ENCODE measurements around the gene BICRA.
"Not testable (repeated sequence)": the region's sequence is repeated elsewhere in the genome, so short reads cannot be mapped to it uniquely, and the experiment has no call there.

The BICRA gene

DNA sequence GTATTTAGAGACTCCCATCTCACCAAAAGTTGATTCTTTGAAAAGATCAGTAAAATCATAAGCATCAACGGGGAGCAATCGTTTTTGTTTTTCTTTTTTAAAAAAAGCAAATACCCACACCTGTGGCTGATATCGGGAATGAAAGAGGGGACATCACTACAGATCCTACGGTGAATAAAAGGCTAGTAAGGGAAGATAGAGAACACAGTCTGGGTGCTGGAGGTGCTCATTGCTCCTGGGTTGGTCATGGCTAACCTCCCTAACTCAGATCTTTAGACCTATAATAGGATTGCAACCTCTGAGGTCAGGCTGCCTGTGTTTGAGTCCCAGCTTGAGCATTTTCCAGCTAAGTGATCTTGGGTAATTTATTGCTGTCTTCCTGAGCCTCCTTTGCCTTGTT, 105.4 kb downstream of the BICRA start:
- no peak for DNase-seq (ENCODE audit: low spot score)
- FAIRE-seq, result no peak

DNA sequence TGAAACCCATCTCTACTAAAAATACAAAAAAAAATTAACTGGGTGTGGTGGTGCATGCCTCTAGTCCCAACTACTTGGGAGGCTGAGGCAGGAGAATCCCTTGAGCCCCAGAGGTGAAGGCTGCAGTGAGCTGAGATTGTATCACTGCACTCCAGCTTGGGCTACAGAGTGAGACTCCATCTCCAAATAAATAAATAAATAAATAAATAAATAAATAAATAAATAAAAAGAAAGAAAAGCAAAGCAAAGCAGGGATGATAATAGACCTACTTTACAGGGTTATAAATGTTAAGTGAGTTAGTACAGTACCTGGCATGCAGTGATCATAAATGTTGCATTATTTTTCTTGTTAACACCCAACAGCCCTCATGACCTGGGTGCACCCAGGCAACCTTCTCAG, 105.9 kb downstream of the BICRA start:
- not testable (repeated sequence) for DNase-seq (ENCODE audit: low spot score); FAIRE-seq

DNA sequence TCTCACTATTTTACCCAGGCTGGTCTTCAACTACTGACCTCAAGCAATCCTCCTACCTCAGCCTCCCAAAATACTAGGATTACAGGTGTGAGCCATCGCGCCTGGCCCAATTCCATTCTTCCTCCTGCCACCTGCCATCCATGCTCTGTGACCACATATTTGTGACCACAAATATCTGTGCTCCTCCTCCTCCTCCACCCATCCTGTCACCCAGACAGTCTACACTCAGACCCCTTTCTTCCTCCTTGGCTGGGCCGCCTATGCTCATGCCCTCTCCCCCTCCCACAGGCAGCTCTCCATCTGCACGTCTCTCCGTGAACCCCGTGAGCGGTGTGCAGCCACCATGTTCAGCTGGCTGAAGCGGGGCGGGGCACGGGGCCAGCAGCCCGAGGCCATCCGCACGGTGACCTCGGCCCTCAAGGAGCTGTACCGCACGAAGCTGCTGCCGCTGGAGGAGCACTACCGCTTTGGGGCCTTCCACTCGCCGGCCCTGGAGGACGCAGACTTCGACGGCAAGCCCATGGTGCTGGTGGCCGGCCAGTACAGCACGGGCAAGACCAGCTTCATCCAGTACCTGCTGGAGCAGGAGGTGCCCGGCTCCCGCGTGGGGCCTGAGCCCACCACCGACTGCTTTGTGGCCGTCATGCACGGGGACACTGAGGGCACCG, 107.5 kb downstream of the BICRA start:
- FAIRE-seq (no peak), DNase-seq (ENCODE audit: low spot score) (no peak)

DNA sequence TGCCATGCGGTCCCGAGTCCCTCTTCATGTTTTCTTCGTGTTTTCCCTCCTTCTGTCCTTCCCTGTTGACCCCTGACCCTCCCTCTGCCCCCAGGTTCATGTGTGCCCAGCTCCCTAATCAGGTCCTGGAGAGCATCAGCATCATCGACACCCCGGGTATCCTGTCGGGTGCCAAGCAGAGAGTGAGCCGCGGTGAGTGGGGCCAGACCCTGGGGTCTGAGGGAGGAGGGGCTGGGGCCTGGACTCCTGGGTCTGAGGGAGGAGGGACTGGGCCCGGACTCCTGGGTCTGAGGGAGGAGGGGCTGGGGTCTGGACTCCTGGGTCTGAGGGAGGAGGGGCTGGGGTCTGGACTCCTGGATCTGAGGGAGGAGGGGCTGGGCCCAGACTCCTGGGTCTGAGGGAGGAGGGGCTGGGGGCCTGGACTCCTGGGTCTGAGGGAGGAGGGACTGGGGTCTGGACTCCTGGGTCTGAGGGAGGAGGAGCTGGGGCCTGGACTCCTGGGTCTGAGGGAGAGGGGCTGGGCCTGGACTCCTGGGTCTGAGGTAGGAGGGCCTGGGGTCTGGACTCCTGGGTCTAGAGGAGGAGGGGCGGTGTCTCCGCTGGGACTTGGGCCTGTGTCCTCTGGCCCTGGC, 109.6 kb downstream of the BICRA start:
- not testable (repeated sequence) for DNase-seq (ENCODE audit: low spot score); FAIRE-seq

- FAIRE-seq (no peak), DNase-seq (ENCODE audit: low spot score) (peak; percentile 52)
These were observed 110.3 kb downstream of the BICRA start for GRCh38 chr19:47719047-47719859.

DNA sequence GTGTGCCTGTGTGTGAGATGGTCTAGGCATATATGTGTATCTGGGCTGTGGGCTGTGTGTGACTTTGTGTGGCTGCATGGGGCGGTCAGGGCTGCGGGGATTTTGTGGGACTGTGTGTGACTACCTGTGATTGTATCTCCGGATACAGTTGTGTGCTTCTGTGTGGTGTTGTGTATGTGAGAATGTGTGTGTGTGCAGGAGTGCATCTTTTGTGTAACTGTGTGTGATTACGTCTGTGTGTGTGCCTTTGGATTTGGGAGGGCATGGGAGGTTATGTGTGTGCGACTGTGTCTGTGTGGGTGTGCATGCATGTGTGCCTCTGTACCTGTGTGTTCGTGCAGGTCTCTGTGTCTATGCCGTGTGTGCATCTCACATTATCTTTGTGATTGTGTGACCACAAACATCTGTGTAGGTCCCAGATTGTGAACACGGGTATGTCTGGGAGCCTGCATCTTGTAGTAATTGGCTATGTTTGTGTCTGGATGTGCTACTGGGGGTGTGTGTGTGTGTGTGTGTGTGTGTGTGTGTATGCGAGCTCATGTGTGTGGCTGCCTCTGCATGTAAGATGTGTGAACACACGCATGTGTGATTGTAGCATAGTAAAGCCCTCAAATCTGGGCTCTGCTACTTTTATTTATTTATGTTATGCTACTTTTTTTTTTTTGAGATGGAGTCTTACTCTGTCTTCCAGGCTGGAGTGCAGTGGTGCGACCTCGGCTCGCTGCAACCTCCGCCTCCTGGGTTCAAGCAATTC, 111.9 kb downstream of the BICRA start:
- FAIRE-seq (no peak), DNase-seq (ENCODE audit: low spot score) (no peak)

DNA sequence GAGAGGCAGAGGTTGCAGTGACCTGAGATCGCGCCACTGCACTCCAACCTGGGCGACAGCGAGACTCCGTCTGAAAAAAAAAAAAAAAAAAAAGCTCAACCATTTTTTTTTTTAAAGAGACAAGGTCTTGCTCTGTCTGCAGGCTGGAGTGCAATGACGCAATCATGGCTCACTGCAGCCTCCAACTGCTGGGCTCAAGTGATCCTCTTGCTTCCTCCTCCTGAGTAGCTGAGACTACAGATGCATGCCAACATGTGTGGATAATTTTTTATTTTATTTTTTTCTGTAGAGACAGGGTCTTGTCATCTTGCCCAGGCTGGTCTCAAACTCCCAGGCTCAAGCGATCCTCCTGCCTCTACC, 114.6 kb downstream of the BICRA start:
- DNase-seq (ENCODE audit: low spot score), result peak; percentile 41
- FAIRE-seq, result no peak

DNA sequence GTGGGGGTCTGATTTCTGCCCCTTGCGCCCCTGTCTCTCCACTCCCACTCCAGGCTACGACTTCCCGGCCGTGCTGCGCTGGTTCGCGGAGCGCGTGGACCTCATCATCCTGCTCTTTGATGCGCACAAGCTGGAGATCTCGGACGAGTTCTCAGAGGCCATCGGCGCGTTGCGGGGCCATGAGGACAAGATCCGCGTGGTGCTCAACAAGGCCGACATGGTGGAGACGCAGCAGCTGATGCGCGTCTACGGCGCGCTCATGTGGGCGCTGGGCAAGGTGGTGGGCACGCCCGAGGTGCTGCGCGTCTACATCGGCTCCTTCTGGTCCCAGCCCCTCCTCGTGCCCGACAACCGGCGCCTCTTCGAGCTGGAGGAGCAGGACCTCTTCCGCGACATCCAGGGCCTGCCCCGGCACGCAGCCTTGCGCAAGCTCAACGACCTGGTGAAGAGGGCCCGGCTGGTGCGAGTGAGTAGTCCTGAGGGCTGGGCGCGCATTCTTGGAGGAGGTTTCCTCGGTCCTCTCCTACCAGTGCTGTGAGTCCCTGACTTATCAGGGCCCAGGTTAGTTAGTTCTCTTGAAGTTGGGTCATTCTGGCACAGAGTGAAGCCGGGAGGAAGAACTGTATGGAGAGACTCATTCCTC, 116.9 kb downstream of the BICRA start:
- FAIRE-seq, result no peak

DNA sequence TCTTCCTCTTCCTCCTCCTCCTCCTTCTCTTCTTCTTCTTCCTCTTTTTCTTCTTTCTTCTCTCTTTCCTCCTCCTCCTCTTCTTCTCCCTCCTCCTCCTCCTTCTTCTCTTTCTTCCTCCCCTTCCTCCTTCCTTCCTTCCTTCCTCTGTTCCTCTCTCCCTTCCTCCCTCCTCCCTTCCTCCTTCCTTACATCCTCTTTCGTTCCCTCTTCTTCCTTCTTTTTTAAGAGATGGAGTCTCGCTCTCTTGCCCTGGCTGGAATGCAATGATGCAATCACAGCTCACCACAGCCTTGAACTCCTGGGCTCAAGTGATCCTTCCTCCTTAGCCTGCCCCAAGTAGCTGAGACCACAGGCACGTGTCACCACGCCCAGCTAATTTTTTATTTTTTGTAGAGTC, 117.5 kb downstream of the BICRA start:
- FAIRE-seq, result no peak
- DNase-seq (ENCODE audit: low spot score), result peak; percentile 21

More for the DNA sequence above, 116.9 kb downstream of the BICRA start:
- no peak for DNase-seq (ENCODE audit: low spot score)

DNA sequence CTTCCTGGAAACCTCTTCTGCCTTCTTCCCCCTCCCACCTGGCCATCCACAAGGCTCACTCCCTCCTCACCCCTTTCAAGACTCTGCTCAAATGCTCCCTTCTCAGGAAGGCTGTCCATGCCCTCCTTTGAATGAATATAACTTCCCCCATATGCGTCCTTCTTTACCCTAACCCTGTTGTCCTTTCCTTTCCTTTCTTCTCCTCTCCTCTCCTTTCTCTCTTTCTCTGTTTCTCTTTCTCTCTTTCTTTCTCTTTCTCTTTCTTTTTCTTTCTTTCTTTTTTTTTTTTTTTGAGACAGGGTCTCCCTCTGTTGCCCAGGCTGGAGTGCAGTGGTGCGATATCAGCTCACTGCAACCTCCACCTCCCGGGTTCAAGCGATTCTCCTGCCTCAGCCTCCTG, 119.4 kb downstream of the BICRA start:
- FAIRE-seq; DNase-seq (ENCODE audit: low spot score): not testable (repeated sequence)

DNA sequence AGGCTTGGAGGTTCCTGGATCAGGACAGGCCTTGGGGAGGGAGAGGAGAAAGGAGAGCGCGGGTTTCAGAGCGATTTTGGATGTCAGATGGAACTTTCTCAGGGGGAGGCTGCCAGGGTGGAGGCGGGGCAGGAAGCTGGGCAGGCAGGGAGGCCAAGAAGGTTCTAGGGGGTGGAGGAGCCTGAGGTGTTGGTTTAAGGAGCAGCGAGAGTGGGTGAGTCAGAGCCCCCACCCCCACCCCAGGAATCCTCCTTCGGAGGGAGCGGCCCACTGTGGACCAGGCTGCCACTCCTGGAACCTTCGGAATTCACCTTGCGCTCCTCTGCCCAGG, 120.5 kb downstream of the BICRA start:
- FAIRE-seq, result no peak
- peak; percentile 55 for DNase-seq (ENCODE audit: low spot score)

DNA sequence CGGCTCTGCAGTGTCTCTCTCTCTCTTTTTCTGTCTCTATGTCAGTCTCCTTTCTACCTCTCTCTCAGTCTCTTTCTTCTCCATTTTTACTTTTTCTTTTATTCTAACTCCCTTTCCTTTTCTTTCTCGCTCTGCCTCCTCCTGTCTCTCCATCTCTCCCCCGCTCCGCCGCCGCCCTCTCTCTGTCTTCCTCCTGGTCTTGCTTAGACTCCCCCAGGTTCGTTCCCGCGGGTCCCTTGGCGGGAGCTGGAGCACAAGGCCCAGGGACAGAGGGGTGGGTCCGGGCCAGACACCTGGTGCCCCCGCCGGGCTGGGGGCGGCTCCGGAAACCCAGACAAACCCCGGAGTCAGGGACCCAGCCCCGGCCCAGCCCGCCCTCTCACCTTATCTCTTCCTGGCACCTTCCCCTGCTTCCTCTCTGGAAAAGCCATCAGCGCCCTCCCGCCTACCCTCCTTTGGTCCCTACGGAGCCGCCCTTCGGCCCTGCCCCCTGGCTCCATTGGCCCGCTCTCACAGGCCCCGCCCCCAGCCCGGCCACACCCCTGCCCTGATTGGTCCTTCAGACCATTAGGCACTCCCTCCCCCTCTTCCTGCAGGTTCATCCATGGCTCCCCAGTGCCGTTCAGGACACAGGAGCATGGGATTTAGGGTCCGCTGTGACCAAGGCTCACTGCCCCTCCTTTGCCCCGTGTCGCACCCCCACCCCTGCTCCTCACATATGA, 121.0 kb downstream of the BICRA start:
- FAIRE-seq (no peak), DNase-seq (ENCODE audit: low spot score) (no peak)

GRCh38 chr19:47730521-47730889, 121.6 kb downstream of the BICRA start:
- DNase-seq (ENCODE audit: low spot score) (no peak), FAIRE-seq (no peak)

DNA sequence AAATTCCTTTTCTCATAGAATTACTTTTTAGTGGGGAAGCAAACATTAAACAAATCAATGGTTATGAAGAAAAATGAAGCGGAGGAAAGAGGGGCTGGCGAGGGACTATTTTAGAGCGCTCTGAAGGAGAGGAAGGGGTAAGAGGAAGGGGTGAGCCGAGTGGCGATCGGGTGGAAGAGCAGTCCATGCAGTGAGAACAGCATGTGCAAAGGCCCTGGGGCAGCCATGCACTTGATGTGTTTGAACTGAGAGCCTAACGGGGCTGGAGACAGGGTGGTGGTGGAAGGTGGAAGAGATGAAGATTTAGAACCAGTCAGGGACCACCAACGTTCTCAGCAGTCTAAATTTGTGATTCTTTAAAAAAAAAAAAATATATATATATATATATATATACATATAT, 122.0 kb downstream of the BICRA start:
- DNase-seq (ENCODE audit: low spot score) (no peak), FAIRE-seq (no peak)

- FAIRE-seq, result no peak
- no peak for DNase-seq (ENCODE audit: low spot score)
These were observed 126.2 kb downstream of the BICRA start for GRCh38 chr19:47735131-47735530.

DNA sequence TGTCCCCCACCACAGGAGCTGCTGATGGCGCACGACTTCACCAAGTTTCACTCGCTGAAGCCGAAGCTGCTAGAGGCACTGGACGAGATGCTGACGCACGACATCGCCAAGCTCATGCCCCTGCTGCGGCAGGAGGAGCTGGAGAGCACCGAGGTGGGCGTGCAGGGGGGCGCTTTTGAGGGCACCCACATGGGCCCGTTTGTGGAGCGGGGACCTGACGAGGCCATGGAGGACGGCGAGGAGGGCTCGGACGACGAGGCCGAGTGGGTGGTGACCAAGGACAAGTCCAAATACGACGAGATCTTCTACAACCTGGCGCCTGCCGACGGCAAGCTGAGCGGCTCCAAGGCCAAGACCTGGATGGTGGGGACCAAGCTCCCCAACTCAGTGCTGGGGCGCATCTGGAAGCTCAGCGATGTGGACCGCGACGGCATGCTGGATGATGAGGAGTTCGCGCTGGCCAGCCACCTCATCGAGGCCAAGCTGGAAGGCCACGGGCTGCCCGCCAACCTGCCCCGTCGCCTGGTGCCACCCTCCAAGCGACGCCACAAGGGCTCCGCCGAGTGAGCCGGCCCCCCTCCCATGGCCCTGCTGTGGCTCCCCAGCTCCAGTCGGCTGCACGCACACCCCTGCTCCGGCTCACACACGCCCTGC, 132.1 kb downstream of the BICRA start:
- no peak for FAIRE-seq
- DNase-seq (ENCODE audit: low spot score), result no peak

- DNase-seq (ENCODE audit: low spot score), result no peak
- FAIRE-seq, result no peak
These were observed 132.7 kb downstream of the BICRA start for GRCh38 chr19:47741544-47742140.

GRCh38 chr19:47742634-47743033, 133.7 kb downstream of the BICRA start:
- no peak for DNase-seq (ENCODE audit: low spot score)
- FAIRE-seq, result no peak

DNA sequence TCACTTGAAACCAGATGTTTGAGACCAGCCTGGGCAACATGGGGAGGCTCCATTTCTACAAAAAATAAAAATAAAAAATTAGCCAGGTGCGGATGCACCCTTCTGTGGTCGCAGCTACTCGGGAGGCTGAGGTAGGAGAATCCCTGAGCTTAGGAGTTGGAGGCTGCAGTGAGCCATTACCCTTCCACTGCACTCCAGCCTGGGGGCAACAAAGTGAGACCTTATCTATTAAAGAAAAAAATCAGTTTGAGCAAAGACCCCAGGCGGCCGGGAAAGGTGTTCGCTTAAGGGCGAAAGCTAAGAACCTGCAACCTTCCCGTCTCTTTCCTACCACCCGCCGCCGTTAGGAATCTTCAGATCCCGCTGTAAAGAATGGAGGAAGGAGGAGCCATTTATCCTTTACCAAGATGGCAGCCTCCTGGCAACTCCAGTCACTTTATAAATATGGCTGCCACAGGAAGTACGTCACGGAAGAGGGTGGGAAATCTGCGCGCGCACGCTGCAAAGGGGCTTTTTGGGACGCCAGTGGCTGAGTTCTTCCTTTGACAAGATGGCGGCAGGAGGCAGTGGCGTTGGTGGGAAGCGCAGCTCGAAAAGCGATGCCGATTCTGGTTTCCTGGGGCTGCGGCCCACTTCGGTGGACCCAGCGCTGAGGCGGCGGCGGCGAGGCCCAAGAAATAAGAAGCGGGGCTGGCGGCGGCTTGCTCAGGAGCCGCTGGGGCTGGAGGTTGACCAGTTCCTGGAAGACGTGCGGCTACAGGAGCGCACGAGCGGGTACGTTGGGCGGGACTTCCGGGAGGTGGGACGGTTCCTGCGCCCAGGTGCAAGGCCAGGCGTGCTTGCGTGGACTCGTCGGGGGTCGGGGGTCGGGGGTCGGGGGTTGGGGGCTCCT, 136.3 kb downstream of the BICRA start, which contains the start of gene NOP53:
Gene NOP53, plus strand, starts transcription at position 537 of the 892 bp plus-strand sequence. Its CDS starts 14 bp downstream, at position 551.
- DNase-seq (ENCODE audit: low spot score) (peak; percentile 90), FAIRE-seq (peak; percentile 55)
